Osteoblast (primary cell): ENCODE data around the gene ASCC3. TPM values are rescaled to one million over a fixed set of nuclear protein-coding genes. Genes with fewer than 3 reads are reported as not detected.

Experiments used
- DNase-seq: peaks from one replicate; pipeline ENCODE4 v3.0.0; 2011; ENCODE audit warnings: low spot score, mixed read lengths; ENCODE audit not compliant: insufficient read length; ENCODE audit errors: missing footprints
- H2AFZ ChIP-seq: 2 replicates; pipeline ENCODE4 v1.6.0; 2011; ENCODE audit warnings: mild to moderate bottlenecking, low read length
- H3K27ac ChIP-seq: 2 replicates; pipeline ENCODE4 v1.5.1; 2011; ENCODE audit warnings: mild to moderate bottlenecking, low read depth, low read length, moderate library complexity
- H3K27me3 ChIP-seq: 2 replicates; pipeline ENCODE4 v1.6.0; 2012; ENCODE audit warnings: mild to moderate bottlenecking, control low read depth, inconsistent platforms, low read length, moderate library complexity; ENCODE audit not compliant: insufficient read depth
- H3K36me3 ChIP-seq: 2 replicates; pipeline ENCODE4 v1.5.1; 2011; ENCODE audit warnings: mild to moderate bottlenecking, low read length, control low read depth, moderate library complexity; ENCODE audit not compliant: insufficient read depth
- H3K4me1 ChIP-seq: 2 replicates; pipeline ENCODE4 v1.5.1; 2011; ENCODE audit warnings: mild to moderate bottlenecking, low read length, control low read depth, moderate library complexity; ENCODE audit not compliant: insufficient read depth
- H3K4me2 ChIP-seq: 2 replicates; pipeline ENCODE4 v1.6.0; 2011; ENCODE audit warnings: mild to moderate bottlenecking, low read length; ENCODE audit not compliant: insufficient read depth
- H3K4me3 ChIP-seq: fragments of 200-600 bp; sonication (generic); 3 replicates; pipeline ENCODE4 v1.5.1; 2012; ENCODE audit warnings: mild to moderate bottlenecking, low read length, inconsistent platforms; ENCODE audit not compliant: insufficient read depth
- H3K79me2 ChIP-seq: 2 replicates; pipeline ENCODE4 v1.6.0; 2012; ENCODE audit warnings: mild to moderate bottlenecking, low read length, control low read depth, inconsistent platforms; ENCODE audit not compliant: insufficient read depth
- H3K9me3 ChIP-seq: 2 replicates; pipeline ENCODE4 v1.5.1; 2011; ENCODE audit warnings: low read depth, low read length, control low read depth
- H4K20me1 ChIP-seq: 2 replicates; pipeline ENCODE4 v1.6.0; 2012; ENCODE audit warnings: mild to moderate bottlenecking, low read length, control low read depth; ENCODE audit not compliant: insufficient read depth
- CTCF ChIP-seq: IDR thresholded peaks from 2 replicates; pipeline ENCODE4 v1.5.1; 2011; ENCODE audit warnings: mild to moderate bottlenecking, low read depth, low read length, moderate library complexity; ENCODE audit errors: extremely low read depth
- total RNA-seq: library from RNA; depleted of rRNA; stranded (reverse); fragments of >200 nt; gene quantifications from 2 replicates; pipeline ENCODE4 v1.2.3, GENCODE V29; 2012

Gene ASCC3
- total RNA-seq, 1 donor, result 68.8 TPM

GRCh38 chr6:100467129-100468015 lies 413.8 kb downstream of the ASCC3 start:
- peaks cover 4% of the 10 kb centered on the region for H4K20me1 ChIP-seq
- H3K4me1 ChIP-seq, result peaks cover 2% of the 10 kb centered on the region
- peaks cover 99% of the 10 kb centered on the region for H3K27me3 ChIP-seq
- no peak overlapping the region for H3K27ac ChIP-seq
- H2AFZ ChIP-seq, result no peak overlapping the region
- H3K79me2 ChIP-seq, result no peaks in the 10 kb centered on the region
- no peak for TF ChIP-seq CTCF
- no peak overlapping the region for H3K4me2 ChIP-seq
- DNase-seq, result peak; percentile 73
- no peak overlapping the region for H3K4me3 ChIP-seq
- H3K36me3 ChIP-seq, result no peaks in the 10 kb centered on the region
- H3K9me3 ChIP-seq, result no peaks in the 10 kb centered on the region

GRCh38 chr6:100466410-100467128 lies 414.6 kb downstream of the ASCC3 start:
- H3K27me3 ChIP-seq, result peaks cover 100% of the 10 kb centered on the region
- no peaks in the 10 kb centered on the region for H3K9me3 ChIP-seq
- no peak overlapping the region for H3K4me2 ChIP-seq
- H3K79me2 ChIP-seq, result no peaks in the 10 kb centered on the region
- TF ChIP-seq CTCF, result no peak
- H3K27ac ChIP-seq, result no peak overlapping the region
- peak; percentile 73 for DNase-seq
- H3K4me1 ChIP-seq, result peaks cover 2% of the 10 kb centered on the region
- H4K20me1 ChIP-seq, result peaks cover 4% of the 10 kb centered on the region
- no peak overlapping the region for H3K4me3 ChIP-seq
- H3K36me3 ChIP-seq, result no peaks in the 10 kb centered on the region
- H2AFZ ChIP-seq, result no peak overlapping the region

- H2AFZ ChIP-seq, result no peak overlapping the region
- no peak for TF ChIP-seq CTCF
- no peak overlapping the region for H3K4me2 ChIP-seq
- peak; percentile 73 for DNase-seq
- no peaks in the 10 kb centered on the region for H3K9me3 ChIP-seq
- peaks cover 2% of the 10 kb centered on the region for H3K4me1 ChIP-seq
- no peaks in the 10 kb centered on the region for H3K36me3 ChIP-seq
- H3K27me3 ChIP-seq, result peaks cover 100% of the 10 kb centered on the region
- H4K20me1 ChIP-seq, result peaks cover 4% of the 10 kb centered on the region
- no peak overlapping the region for H3K27ac ChIP-seq
- no peaks in the 10 kb centered on the region for H3K79me2 ChIP-seq
- H3K4me3 ChIP-seq, result no peak overlapping the region
Measured at GRCh38 chr6:100465701-100466409, 415.3 kb downstream of the ASCC3 start.
